Suprapubic skin (tissue), 4 donors: ENCODE measurements around the gene HEPN1.

Experiments
- EP300 ChIP-seq: sonication (generic); formaldehyde crosslinking; IDR thresholded peaks from one replicate; pipeline ENCODE4 v1.6.1; 2017; ENCODE audit warnings: antibody characterized with exemption
- POLR2A ChIP-seq, 2 donors: fragments of 450-650 bp; IDR thresholded peaks; one replicate each; pipeline ENCODE4 v1.6.1; 2017; ENCODE audit warnings: antibody characterized with exemption in 2 of 2, mild to moderate bottlenecking in 2 of 2, moderate library complexity in 2 of 2
- POLR2AphosphoS5 ChIP-seq, 3 donors: sonication (generic); formaldehyde crosslinking; IDR thresholded peaks; one replicate each; pipeline ENCODE4 v1.6.1; 2017; ENCODE audit warnings: antibody characterized with exemption in 3 of 3
- TF ChIP-seq, protein P1 (sequence below), 2 donors: fragments of 200-600 bp in 1 of 2; fragments of 450-650 bp in 1 of 2; sonication (generic) in 1 of 2; IDR thresholded peaks; one replicate each; pipeline ENCODE4 v1.5.1; 2016 to 2019; ENCODE audit warnings: antibody characterized with exemption in 2 of 2, mild to moderate bottlenecking in 1 of 2, moderate library complexity in 1 of 2

DNA sequence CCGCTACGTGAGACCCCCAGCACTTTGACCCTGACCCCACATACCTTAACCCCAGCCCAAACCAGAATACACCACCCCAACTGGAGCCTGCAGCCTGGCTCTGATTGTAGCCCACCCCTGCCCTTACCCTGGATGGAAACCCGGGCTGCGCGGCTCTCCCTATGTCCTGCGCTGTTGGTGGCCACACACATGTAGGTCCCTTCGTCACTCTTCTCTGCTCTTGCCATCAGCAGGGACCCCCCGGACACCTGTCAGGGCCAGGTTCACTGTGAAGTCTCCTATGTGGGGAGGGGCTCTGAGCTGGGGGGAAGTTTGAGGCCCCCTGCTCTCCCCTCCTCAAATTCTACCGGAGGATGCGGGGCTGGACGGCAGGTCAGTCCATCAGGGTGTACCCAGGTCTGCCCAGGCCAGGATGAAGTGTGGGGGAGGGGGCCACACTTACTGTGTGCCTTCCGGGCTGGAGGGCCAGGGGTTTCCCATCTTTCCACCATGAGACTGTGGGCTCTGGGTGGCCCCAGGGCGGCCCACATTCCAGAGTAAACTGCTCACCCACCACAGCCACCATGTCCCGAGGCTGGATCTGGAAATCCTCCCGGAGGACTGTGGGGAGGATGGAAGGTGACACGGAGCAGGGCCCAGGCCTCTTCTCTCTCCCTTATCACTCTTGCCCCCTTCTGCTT, 22.8 kb upstream of the HEPN1 start:
- TF ChIP-seq POLR2AphosphoS5 (IDR thresholded peaks at IDR 0.05) (no peak), POLR2A (IDR thresholded peaks at IDR 0.05) (no peak), EP300 (no peak)
- TF ChIP-seq, protein P1, sequence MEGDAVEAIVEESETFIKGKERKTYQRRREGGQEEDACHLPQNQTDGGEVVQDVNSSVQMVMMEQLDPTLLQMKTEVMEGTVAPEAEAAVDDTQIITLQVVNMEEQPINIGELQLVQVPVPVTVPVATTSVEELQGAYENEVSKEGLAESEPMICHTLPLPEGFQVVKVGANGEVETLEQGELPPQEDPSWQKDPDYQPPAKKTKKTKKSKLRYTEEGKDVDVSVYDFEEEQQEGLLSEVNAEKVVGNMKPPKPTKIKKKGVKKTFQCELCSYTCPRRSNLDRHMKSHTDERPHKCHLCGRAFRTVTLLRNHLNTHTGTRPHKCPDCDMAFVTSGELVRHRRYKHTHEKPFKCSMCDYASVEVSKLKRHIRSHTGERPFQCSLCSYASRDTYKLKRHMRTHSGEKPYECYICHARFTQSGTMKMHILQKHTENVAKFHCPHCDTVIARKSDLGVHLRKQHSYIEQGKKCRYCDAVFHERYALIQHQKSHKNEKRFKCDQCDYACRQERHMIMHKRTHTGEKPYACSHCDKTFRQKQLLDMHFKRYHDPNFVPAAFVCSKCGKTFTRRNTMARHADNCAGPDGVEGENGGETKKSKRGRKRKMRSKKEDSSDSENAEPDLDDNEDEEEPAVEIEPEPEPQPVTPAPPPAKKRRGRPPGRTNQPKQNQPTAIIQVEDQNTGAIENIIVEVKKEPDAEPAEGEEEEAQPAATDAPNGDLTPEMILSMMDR (IDR thresholded peaks at IDR 0.05) = no peak
